ENCODE data around the gene TUBB.

Gene TUBB

DNA sequence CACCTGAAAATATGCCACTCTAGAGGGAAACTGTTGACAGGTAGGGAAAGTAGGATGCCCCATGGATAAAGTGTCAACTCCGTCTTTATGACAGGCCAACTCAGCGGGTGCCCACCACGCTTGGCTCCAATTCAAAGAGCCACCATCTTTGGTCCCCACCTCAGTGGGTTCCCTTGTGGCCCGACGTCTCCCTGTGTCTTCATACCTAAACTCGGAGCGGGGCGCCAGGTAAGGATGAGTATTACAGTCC is 3.3 kb upstream of the TUBB start (continued):
- TF ChIP-seq, protein P1, sequence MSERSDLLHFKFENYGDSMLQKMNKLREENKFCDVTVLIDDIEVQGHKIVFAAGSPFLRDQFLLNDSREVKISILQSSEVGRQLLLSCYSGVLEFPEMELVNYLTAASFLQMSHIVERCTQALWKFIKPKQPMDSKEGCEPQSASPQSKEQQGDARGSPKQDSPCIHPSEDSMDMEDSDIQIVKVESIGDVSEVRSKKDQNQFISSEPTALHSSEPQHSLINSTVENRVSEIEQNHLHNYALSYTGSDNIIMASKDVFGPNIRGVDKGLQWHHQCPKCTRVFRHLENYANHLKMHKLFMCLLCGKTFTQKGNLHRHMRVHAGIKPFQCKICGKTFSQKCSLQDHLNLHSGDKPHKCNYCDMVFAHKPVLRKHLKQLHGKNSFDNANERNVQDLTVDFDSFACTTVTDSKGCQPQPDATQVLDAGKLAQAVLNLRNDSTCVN (tag by site-specific recombination; optimal IDR thresholded peaks at IDR 0.05) = no peak
- TF ChIP-seq YY1 (tag by site-specific recombination; IDR thresholded peaks at IDR 0.05) (no peak; the same call in 1 of the 2 replicates), OSR2 (tag by site-specific recombination; IDR thresholded peaks at IDR 0.05) (no peak), KLF8 (tag by site-specific recombination; IDR thresholded peaks at IDR 0.05) (no peak)

DNA sequence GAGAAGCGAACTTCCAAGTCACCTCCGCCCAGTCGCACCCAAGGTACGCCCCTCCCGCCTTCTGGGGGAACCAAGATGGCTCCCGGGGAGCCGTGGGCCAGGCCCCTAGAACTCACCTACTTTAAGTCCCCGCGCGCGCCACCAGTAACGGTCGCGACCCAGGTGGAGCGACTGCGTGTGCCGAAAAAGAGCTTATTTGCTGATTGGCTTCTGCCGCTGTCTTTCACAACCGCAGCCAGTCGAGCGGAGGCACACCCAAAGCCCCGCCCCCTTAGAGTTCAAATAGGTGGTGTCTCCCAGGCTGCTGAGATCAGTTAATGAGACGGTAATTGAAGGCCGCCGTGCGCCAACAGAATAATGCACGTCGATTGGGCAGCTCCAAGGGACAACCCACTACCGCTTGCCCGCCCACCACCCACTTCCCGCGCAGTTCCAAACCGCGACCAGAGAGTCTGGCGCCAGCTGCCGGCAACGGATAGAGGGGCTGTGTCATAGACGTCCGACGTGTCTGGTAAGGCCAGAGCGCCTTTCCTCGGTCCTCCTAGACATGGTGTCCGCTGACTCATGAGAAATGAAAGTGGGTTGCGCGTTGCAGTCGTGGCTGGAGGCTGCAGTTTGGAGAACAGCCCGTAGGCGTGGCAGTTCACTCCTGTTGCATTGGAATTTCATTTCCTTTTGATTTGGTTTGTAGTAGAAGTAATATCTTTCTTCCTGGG is 2.9 kb upstream of the TUBB start, which contains the start of gene MDC1:
Gene MDC1 (minus strand): TSS at position 153 of the 716 bp plus-strand sequence. CDS start 2,106 bp downstream, outside the sequence.
- POLR2A ChIA-PET = interaction anchor here (0.6 to 10.1 kb wide), 33 partner anchors 9 to 1110 kb away, joined by 3 to 235 read pairs (median 4); partner anchors contain the start of genes ABCF1, ATAT1, C6orf136 and DHX16
- H3K27ac ChIP-seq (ENCODE audit: extremely low read depth, low read depth, low read length) = peak within 1 kb of the TSS; percentile 88
- H3K4me3 ChIP-seq (ENCODE audit: low read depth, low read length) = peak within 1 kb of the TSS; percentile 72
- CTCF ChIA-PET = interaction anchor here (0.9 to 18.7 kb wide), 5 partner anchors 14 to 41 kb away, joined by 3 to 692 read pairs (median 5); partner anchors contain the start of genes DHX16 and NRM
- H3K9me3 ChIP-seq (ENCODE audit: control insufficient read depth, insufficient read depth, low read depth, low read length) = no peaks in the 10 kb centered on the region
- peaks cover 6% of the 10 kb centered on the region for H3K4me1 ChIP-seq (ENCODE audit: control insufficient read depth, insufficient read depth, low read length)
- H3K36me3 ChIP-seq (ENCODE audit: control insufficient read depth in 2 of 2, insufficient read depth in 1 of 2, low read length in 2 of 2) = peaks cover 19 to 45% of the 10 kb centered on the region in 2 experiments
- TF ChIP-seq SP3 (tag by site-specific recombination; IDR thresholded peaks at IDR 0.05) (peak; percentile 100), MZF1 (tag by site-specific recombination; IDR thresholded peaks at IDR 0.05; ENCODE audit: borderline replicate concordance) (no peak), ZNF521 (tag by site-specific recombination; IDR thresholded peaks at IDR 0.05) (no peak), KLF16 (tag by site-specific recombination; IDR thresholded peaks at IDR 0.05) (0 out of 2 replicates have a peak, but pooled peaks have one; percentile 61), ZIC2 (tag by site-specific recombination; IDR thresholded peaks at IDR 0.05) (peak; percentile 66), FEZF1 (tag by site-specific recombination; IDR thresholded peaks at IDR 0.05) (peak; percentile 31; the same call in 1 of the 2 replicates), ZNF146 (tag by site-specific recombination; IDR thresholded peaks at IDR 0.05) (peak; percentile 8; the same call in 1 of the 2 replicates), ZNF223 (tag by site-specific recombination; IDR thresholded peaks at IDR 0.05) (0 out of 2 replicates have a peak, but pooled peaks have one; percentile 26), SP7 (tag by site-specific recombination; IDR thresholded peaks at IDR 0.05) (peak; percentile 91), ZNF843 (tag by site-specific recombination; IDR thresholded peaks at IDR 0.05) (peak; percentile 63), ZNF350 (tag by site-specific recombination; IDR thresholded peaks at IDR 0.05) (no peak), ZNF558 (tag by site-specific recombination; IDR thresholded peaks at IDR 0.05) (peak; percentile 16; the same call in 1 of the 2 replicates), ZNF548 (tag by site-specific recombination; IDR thresholded peaks at IDR 0.05) (no peak), ZNF776 (tag by site-specific recombination; IDR thresholded peaks at IDR 0.05; ENCODE audit: borderline replicate concordance) (no peak), KLF10 (tag by site-specific recombination; IDR thresholded peaks at IDR 0.05) (peak; percentile 92), ZBTB8A (tag by site-specific recombination; IDR thresholded peaks at IDR 0.05) (peak; percentile 79), KLF8 (tag by site-specific recombination; IDR thresholded peaks at IDR 0.05) (peak; percentile 95), ZNF426 (tag by site-specific recombination; IDR thresholded peaks at IDR 0.05) (no peak), ZNF112 (tag by site-specific recombination; IDR thresholded peaks at IDR 0.05) (no peak), OSR2 (tag by site-specific recombination; IDR thresholded peaks at IDR 0.05) (peak; percentile 51; the same call in 1 of the 2 replicates), ZSCAN30 (tag by site-specific recombination; IDR thresholded peaks at IDR 0.05) (peak; percentile 86), SCRT1 (tag by site-specific recombination; IDR thresholded peaks at IDR 0.05; ENCODE audit: borderline replicate concordance) (peak; percentile 76)
- TF ChIP-seq, protein P2, sequence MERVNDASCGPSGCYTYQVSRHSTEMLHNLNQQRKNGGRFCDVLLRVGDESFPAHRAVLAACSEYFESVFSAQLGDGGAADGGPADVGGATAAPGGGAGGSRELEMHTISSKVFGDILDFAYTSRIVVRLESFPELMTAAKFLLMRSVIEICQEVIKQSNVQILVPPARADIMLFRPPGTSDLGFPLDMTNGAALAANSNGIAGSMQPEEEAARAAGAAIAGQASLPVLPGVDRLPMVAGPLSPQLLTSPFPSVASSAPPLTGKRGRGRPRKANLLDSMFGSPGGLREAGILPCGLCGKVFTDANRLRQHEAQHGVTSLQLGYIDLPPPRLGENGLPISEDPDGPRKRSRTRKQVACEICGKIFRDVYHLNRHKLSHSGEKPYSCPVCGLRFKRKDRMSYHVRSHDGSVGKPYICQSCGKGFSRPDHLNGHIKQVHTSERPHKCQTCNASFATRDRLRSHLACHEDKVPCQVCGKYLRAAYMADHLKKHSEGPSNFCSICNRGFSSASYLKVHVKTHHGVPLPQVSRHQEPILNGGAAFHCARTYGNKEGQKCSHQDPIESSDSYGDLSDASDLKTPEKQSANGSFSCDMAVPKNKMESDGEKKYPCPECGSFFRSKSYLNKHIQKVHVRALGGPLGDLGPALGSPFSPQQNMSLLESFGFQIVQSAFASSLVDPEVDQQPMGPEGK (tag by site-specific recombination; IDR thresholded peaks at IDR 0.05) = peak; percentile 96
- TF ChIP-seq, protein P3, sequence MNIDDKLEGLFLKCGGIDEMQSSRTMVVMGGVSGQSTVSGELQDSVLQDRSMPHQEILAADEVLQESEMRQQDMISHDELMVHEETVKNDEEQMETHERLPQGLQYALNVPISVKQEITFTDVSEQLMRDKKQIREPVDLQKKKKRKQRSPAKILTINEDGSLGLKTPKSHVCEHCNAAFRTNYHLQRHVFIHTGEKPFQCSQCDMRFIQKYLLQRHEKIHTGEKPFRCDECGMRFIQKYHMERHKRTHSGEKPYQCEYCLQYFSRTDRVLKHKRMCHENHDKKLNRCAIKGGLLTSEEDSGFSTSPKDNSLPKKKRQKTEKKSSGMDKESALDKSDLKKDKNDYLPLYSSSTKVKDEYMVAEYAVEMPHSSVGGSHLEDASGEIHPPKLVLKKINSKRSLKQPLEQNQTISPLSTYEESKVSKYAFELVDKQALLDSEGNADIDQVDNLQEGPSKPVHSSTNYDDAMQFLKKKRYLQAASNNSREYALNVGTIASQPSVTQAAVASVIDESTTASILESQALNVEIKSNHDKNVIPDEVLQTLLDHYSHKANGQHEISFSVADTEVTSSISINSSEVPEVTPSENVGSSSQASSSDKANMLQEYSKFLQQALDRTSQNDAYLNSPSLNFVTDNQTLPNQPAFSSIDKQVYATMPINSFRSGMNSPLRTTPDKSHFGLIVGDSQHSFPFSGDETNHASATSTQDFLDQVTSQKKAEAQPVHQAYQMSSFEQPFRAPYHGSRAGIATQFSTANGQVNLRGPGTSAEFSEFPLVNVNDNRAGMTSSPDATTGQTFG (tag by site-specific recombination; IDR thresholded peaks at IDR 0.05; ENCODE audit: borderline replicate concordance) = no peak
- TF ChIP-seq, protein P4, sequence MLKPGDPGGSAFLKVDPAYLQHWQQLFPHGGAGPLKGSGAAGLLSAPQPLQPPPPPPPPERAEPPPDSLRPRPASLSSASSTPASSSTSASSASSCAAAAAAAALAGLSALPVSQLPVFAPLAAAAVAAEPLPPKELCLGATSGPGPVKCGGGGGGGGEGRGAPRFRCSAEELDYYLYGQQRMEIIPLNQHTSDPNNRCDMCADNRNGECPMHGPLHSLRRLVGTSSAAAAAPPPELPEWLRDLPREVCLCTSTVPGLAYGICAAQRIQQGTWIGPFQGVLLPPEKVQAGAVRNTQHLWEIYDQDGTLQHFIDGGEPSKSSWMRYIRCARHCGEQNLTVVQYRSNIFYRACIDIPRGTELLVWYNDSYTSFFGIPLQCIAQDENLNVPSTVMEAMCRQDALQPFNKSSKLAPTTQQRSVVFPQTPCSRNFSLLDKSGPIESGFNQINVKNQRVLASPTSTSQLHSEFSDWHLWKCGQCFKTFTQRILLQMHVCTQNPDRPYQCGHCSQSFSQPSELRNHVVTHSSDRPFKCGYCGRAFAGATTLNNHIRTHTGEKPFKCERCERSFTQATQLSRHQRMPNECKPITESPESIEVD (tag by site-specific recombination; IDR thresholded peaks at IDR 0.05) = no peak
- TF ChIP-seq, protein P5, sequence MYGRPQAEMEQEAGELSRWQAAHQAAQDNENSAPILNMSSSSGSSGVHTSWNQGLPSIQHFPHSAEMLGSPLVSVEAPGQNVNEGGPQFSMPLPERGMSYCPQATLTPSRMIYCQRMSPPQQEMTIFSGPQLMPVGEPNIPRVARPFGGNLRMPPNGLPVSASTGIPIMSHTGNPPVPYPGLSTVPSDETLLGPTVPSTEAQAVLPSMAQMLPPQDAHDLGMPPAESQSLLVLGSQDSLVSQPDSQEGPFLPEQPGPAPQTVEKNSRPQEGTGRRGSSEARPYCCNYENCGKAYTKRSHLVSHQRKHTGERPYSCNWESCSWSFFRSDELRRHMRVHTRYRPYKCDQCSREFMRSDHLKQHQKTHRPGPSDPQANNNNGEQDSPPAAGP (tag by site-specific recombination; IDR thresholded peaks at IDR 0.05) = peak; percentile 77; the same call in 1 of the 2 replicates
